Keratinocyte (primary cell): Measurements from ENCODE around the gene EMCN.

Experiments used
- CTCF ChIP-seq, 3 experiments: IDR thresholded peaks in 1 of 3; conservative IDR thresholded peaks in 1 of 3; optimal IDR thresholded peaks in 1 of 3; 2 replicates in 2 of 3; 3 replicates in 1 of 3; pipeline versions ENCODE3 to v1.5.1; 2011; ENCODE audit warnings: low read length in 3 of 3, mild to moderate bottlenecking in 3 of 3, moderate library complexity in 2 of 3, control low read depth in 1 of 3, inconsistent platforms in 1 of 3; ENCODE audit not compliant: insufficient read depth in 2 of 3; ENCODE audit errors: extremely low read depth in 1 of 3
- EZH2 ChIP-seq: IDR thresholded peaks from one replicate; pipeline ENCODE4 v1.6.1; 2012; ENCODE audit warnings: inconsistent platforms, mild to moderate bottlenecking, low read length, moderate library complexity

- TF ChIP-seq CTCF (optimal IDR thresholded peaks at IDR 0.05 in 1 of 3, IDR thresholded peaks at IDR 0.05 in 1 of 3, conservative IDR thresholded peaks at IDR 0.05 in 1 of 3; ENCODE audit: extremely low read depth in 1 of 3, insufficient read depth in 2 of 3, low read length in 3 of 3) (no peak), EZH2 (no peak)
Observed at GRCh38 chr4:100391863-100392262, 126.0 kb downstream of the EMCN start.
